Suppressor macrophage (primary cell): Measurements from ENCODE around the gene CTSC.
A peak's percentile ranks its signal among the peaks of the same experiment; 100 is the strongest.

Experiments used
- DNase-seq, 4 experiments: peaks; one replicate each; pipeline ENCODE4 v3.0.0-alpha.2; 2020 to 2022

The CTSC gene

DNA sequence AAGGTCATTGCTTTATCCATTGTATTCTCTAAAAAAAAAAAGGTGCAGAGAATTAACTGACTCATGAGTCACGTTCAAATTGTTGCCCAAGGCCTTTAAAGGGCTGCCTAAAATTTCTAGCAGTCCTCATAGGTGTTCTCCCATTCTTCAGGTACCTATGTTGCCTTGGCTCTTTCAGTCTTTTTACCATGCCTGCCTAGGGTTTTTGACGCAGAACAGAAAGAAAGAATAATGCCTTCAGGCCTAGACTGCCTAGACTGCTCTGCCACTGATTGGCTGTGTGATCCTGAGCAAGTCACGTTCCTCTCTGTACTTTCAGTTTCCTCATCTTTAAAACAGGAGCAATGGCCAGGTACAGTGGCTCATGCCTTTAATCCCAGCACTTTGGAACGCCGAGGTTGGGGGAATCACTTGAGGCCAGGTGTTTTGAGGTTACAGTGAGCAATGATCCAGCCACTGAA lies 21.5 kb downstream of the CTSC start:
- no peak for DNase-seq

DNA sequence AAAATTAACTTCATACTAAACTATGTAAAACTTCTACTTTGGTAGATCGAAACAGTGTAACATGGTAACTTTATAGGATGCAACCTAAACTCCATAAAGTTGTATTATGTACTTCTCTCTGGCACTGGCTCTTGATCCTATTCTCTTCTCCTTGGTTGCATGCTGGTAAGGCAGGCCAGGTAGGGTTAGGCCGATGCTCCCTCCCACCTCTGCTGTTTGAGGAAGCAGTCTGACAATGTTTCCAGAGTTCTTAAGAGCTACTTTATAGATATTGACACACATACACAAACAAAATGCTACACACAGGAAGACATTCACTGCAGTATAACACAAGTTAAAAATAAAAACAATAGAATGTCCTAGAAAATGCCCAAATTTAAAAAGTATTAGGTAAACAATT lies 22.5 kb downstream of the CTSC start:
- DNase-seq, result no peak

DNA sequence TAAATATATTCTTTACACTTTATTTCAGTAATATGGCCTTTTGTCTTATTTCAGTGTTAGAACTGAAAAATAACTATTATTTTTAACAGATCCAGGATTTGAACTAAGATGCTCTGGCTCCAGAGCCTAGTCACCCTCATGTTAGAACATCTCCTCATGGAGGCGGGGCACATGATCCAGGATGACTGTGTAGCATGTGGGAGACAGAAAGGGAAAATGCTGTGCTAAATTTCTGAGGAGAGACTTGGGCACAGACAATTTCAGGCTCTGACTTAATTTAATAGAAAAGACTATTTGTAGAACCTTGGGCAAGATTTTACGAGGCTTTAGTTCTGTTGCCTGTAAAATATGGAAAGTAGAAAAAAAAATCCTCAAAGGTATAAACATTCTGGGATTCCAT lies 24.1 kb downstream of the CTSC start:
- DNase-seq, result peak; percentile 22 to 60 (median 54)

DNA sequence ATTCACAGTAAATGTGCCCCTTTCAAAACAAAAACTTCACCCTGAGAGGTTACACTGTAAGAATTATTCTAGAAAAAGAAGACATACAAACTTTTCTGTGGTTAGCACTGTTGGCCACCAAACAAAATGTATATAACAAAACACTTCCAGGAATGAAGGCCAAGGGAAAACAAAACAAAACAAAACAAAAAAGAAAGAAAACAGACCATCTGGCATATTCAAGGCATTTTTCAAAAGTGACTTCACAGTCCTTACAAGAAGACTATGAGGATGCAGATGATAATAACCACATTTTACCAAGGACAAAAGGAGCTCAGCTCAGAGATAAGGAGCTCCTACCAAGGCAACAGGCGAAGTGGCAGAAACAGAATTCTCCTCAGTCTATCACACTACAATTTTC lies 24.9 kb downstream of the CTSC start:
- DNase-seq, result no peak

DNA sequence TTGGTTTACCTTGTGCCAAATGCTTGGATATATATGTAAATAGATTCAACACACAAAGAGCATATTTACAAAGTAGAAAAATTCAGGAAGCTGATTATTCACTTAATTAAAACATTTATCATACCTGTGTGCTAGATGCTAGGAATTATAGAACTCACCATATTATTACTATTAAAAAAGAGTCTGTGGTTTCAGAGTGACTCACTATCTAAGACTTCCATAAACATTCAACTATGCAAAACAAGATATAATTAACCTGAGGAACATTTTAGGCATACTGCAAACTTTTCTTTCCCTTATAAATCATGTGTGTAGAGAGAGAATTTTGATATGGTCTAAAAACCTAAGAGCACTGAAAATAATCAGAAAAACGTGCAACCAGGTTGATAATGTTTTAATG lies 27.3 kb downstream of the CTSC start:
- no peak for DNase-seq

DNA sequence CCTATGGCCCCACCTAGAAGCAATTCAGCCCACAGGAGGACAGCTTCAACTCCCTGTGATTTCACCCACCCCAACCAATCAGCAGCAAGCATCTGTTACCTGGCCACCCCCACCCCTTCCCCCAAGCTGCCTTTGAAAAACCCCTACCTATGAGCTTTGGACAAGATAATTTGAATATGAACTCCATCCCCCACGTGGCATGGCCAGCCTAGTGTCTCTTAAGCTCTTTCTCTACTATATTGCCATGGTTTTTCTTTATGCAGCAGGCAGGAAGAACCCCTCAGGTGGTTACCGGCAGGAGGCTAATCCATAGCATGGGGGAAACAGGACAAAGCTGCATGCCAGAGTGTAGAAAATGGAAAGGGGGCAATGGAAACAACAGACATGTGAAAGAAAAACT lies 29.0 kb downstream of the CTSC start:
- no peak for DNase-seq

DNA sequence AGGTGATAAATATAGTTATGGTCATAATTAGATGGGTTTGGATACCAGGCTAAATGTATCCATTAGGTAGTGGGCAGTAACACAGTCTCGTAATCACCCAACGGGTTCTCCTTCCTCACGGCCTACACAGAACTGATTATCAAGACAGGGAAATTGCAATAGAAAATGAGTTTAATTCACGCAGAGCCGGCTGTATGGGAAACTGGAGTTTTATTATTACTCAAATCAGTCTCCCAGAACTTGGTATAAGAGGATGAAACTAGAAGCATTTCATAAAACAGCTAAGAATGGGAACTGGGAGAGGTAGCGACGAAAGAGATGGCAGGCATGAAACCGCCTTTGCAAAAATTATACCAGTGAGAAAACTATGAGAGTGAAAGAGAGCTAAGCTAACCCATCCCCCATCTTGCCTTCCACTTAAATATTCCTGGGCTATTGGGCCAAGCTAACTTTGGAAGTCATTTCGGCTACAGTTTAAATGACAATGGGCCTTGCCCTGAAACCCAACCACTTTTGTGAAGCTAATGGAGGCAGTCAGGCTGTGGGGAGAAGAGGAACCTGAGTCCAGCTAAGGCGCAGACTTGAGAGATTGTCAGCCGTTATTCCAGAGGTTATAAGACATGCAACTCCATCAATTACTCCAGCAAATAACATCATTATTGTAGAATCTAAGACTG lies 29.6 kb downstream of the CTSC start:
- no peak for DNase-seq

DNA sequence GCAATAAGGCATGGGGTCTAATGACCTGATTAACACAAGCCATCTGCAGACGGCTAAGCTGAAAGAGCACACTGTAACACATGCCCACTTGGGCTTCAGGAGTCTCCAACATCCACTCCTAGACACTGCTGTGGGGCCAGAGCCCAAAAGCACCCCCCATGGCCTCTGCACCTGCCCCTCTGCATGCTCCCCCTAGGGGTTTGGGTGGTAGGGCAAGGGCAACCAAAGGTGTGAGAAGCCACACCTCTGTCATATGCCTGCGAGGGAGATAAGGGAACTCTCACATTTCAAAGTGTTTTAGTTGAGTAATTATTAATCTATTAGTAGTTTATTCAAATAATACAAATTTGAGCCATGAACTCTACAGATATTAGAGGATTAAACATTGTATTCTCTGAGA lies 30.8 kb downstream of the CTSC start:
- no peak for DNase-seq

DNA sequence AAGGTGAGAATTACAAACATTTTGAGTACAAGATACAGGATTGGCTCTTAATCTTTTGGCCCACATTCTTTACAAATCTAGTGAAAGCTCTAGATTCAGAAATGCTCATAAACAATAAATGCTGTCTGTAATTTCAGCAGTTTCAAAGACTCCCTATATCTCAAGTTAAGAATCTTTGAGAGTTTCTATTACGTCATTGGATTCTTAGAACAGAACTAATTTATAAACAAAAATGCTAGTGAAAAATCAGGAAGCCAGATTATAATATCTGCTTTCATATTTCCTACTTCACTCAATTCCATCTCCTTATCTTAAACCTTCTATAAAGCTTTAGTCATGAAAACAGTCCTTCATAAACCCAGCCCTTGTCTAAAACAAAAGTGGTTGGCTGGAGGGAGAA lies 32.1 kb downstream of the CTSC start:
- DNase-seq, result no peak

DNA sequence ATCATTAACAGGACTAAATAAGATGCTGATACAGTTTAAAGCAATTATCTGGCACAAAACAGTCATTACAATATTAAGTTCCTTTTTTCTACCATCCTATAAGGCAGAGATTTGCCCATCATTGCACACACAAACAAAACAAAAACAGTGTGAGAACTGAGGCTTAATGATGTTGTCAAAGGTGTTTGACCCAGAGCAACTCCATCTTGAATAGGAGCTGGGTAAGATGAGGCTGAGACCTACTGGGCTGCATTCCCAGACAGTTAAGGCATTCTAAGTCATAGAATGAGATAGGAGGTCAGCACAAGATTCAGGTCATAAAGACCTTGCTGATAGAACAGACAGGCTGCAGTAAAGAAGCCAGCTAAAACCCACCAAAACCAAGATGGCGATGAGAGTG lies 33.2 kb downstream of the CTSC start:
- DNase-seq, result no peak

DNA sequence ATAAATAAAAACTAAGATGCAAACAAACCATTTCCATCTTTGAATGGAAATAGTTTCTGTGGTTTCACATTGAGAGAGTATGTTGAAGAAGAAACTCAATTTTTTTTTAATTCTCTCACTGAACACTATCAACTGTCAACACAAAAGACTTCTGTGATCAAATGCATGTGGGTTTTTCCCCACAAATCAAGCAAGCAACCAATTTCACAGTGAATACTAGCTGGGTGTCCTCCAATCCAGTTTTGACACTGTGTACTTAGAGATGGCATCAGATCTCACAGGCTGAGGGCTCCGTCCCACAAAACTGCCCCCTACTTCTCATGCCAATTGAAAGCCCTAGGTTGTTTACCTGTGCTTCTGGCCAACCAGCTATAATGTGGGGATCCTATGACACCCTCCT lies 34.5 kb downstream of the CTSC start:
- no peak for DNase-seq

DNA sequence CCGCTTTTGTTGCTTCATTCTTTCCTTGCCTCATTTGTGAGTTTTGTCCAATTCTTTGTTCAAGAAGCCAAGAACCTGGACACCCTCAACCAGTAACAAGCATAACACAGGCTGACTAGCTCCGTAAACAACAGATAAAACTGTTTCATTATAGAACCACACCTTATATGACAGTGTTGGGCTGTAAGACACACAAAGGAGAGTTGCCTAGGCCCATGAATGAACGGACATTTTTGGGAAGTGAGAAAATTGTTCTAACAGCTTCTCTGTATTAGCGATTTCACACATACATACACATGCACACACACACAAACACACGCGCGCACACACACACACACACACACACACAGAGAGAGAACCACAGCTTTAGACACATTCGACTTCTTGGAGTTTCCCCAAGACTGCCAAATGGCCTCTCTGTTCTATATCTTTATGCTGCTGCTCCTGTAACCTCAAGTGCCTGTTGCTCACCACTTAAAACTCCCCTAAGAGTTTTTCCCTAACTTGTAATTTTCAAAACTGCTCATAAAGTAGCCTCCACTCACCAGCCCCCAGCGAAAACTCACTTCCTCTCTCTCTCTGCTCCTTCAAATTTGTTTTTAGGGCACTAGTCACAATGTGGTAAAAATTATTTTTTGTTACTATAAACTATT lies 35.9 kb downstream of the CTSC start:
- DNase-seq, result peak in 1 of 4 experiments; percentile 20

DNA sequence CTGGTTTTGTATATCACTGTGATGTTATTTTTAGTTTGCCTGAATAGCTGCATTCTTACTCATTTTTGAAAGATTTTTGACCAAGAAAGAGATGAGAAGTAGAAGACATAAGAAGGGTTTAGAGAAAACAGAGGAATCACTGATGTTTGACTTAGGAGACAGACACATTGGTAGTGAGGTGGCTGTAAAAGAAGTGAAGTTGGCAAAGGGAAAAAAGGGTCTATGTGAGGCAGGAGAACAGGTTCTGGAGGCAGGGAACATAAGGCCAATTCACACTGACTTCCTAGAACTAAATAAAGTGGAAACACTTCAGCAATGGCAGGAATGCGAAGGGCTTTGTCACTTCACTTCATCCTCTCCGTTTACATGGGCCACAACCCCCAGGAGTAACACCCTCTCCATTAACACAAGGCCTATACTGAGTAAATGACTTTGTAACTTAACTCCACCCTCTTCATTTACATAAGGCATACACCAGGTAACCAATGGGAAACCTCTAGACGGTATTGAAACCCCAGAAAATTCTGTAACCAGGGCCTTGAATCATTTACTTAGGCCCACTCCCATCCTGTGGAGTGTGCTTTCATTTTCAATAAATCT lies 36.5 kb downstream of the CTSC start:
- DNase-seq, result no peak

DNA sequence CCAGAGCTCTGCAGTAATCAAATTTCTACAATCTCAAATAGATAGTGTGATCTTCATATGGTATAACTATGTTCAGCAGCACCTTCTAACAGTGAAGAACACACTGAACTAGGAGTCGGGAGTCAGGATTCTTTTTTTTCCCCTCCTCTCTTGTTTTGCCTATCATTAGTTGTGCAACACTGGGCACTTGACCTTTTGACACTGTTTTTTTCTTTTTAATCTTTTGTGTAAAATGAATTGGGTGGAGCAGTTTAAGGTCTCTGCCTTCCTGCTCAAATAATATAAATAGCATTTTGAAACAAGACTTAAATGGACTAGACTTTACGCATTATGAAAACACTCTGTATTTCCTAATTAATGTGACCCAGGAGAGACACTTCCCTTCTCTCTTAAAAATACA lies 39.7 kb downstream of the CTSC start:
- DNase-seq, result no peak

DNA sequence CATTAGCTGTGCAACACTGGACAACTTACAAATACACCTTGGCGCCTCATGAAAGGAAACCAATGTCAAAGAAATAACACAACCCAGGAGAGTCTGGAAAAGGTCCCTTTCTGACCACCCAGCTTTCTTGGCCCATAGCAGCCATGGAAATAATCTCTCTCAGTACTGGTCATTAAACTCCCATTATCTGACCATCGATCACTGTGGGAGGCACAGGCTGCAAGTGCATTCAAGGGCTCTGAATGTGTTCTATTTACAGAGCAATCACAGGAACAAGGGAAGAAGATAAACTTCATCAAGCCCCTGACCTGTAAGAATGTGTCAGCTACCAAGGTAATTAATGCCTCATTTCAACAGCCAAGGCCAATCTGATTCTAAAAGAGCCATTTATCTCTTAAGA lies 40.1 kb downstream of the CTSC start:
- DNase-seq, result no peak

DNA sequence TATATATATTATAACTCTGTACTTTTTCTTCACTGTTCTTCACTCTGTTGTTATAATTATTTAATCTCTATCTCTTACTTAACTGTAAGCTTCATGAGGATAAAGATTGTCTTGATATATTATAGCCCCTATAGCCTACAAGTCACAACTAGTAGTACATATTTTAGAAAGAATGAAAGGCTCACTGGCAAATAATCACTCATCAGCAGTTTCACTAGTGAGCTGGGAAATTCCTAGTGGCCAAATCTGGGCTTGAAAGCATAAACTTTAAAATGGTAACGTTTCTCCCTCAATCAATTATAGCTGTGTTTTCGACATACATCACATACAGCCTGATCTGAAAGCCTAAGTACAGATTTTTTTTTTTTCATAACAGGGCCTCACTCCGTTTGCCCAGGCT lies 42.5 kb downstream of the CTSC start:
- no peak for DNase-seq

DNA sequence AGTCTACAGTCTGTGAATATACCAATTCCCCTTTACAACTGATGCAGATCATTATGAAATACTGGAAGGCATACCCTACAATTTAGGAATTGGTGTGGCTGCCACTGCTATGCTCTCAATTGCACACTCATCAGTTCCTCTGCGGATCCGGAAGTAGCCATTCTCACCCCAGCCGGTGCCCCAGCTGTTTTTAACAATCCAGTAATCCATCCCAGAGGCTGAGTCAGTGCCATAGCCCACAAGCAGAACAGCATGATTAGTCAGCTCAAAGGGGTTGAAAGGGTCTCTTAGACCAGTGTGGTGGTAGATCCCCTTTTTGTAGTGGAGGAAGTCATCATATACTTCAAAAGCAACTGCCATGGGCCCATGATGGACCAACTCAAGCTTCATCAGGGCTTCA lies 43.6 kb downstream of the CTSC start:
- DNase-seq, result peak in 3 of 4 experiments; percentile 22 to 28 (median 24)

DNA sequence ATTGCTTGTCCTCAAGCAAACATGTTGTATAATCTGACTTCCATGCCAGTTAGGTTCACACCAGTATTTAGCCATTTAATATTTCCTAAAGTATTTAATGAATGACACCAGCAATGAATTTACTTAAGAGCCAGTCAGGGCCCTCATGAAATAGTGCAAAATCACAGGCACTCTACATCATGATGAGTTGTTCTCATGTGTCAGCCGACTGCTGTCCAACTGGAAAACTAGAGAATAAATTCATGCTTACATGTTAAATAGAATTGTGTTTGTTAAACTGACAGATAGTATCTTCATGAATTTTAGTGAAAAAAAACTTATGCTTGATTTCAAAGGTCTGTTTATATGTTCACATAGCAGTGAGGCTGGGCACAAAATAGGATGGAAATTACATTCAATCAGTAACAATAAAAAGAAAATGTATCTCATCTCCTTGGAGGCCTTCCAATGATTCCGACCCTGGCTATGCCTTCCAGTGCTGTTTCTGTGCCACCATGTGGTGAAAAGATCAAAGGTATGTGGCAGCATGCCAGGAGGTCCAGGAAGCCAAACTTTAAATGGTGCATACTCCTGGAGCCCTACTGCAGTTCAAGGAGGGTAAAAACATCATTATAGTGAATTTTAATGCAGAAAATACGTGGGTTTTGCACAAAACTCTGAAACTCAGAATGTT lies 45.2 kb downstream of the CTSC start:
- no peak for DNase-seq

DNA sequence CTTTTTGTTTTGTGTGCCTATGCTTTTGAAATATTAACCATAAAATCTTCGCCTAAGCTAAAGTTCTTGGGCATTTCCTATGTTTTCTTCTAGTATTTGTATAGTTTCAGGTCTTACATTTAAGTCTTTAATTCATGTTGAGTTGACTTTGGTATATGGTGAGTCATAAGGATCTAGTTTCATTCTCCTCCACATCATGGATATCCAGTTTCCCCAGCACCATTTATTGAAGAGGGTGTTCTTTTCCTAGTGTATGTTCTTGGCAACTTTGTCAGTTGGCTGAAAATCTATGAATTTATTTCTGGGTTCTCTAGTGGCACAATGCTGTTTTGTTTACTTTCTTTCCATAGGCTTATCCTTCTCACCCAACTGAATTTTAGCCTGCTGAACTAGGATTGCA lies 49.0 kb downstream of the CTSC start:
- no peak for DNase-seq

DNA sequence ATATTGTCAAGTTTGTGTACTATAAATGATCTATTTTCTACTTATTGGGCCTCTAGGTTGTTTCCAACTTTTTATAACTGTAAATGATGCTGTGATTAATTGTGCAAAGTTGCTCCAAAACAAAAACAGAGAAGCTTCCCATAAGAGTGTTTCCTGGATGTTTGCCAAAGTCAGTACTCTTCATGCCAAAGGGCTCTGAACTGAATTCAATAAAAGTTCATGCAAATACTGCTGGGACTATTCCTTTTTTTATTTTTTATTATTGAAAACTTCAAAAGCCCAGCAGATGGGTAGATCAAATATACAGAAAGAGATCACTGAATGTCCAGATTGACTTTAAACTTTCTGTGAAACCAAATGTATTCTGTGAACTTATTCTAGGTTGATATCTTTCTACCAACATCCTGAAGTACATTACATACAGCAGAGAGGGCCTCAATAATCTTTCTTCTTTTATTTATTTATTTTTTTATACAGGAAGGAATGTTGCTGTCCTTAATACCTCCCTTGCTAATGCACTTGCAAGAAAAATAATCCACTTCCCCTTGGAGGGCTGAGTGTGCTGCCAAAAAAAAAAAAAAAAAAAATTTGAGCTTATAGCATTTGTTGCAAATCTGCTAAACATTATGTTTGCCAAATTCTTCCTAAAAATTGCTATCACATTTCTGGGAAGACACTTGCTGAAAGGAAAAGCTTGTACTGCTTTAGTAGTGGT lies 53.0 kb downstream of the CTSC start:
- peak in 1 of 4 experiments; percentile 16 for DNase-seq

DNA sequence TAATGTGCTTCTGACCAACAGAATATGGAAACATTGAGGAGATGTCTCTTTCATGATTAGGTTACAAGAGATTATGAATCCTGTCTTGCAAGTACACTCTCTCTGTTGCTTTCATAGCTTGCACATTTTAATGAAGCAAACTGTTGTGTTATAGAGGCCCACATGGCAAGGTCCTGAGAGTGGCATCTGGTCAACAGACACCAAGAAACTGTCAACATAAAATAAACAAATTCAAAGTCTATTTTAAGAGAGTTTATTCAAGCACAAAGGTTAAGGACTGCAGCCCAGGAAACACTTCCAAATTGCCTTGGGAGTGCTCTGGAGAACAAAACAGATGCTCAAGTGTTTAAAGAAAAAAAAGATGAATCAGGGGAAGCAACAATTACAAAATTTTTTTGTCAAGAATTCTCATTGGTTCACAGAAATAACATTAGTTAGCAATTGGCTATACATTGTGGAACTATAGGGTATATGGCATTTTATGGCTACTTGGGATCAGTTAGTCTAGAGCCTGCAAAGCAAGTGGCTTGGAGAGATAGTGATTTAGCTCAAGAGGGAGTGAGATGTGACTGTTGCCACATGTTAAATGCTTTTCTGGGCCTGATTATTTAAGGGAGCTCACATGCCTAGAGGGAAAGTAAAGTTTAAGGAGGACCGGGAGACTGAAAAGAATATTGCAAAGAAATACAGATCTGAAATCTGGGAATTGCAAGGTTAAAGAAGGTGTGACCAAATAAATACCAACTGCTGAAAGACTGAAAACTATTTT lies 54.6 kb downstream of the CTSC start:
- no peak for DNase-seq

DNA sequence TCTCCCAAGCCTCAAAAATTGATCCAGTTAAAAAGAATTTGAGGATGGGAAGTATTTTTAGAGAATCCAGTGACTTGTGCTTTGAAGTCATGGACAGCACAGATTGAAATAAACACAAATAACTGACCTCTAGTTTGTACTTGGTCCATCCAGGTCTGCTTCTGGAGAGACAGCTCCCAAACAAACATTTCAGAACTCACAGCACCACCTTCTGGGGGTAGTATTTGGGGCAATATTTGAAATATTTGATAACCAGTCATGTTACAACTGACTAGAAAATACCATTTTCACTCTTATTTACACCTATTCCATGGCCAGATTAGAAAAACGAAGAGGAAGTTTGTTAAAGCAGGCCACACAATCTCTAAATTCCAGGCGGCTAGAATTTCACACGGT lies 56.2 kb downstream of the CTSC start:
- no peak for DNase-seq
